SKM-1 treated with dmso at 0.1 percent for 144 hours (cell line): ENCODE results near the gene CTXN1.

Experiments used
- DNase-seq: peaks from one replicate; lab custom pipeline; 2025; ENCODE audit not compliant: unreplicated experiment; lab: John Stamatoyannopoulos, UW

The CTXN1 gene

GRCh38 chr19:7877249-7877836 is 48.6 kb downstream of the CTXN1 start:
- no peak for DNase-seq

GRCh38 chr19:7874897-7875273 is 51.0 kb downstream of the CTXN1 start:
- no peak for DNase-seq
